Glutamatergic neuron (in vitro differentiated cells): ENCODE data around the gene PTPN20. TPM values are rescaled to one million over a fixed set of nuclear protein-coding genes. Genes with fewer than 3 reads are reported as not detected.
"Not testable (repeated sequence)": the region's sequence is repeated elsewhere in the genome, so short reads cannot be mapped to it uniquely, and the experiment has no call there.

ENCODE experiments used
- DNase-seq: peaks from one replicate; pipeline ENCODE4 v3.0.0; 2022
- H3K27ac Mint-ChIP-seq: one replicate; pipeline ENCODE4 v1.8.0; 2020; ENCODE audit warnings: mild to moderate bottlenecking, mixed read lengths, inconsistent platforms; ENCODE audit not compliant: unreplicated experiment
- H3K27me3 Mint-ChIP-seq: one replicate; pipeline ENCODE4 v1.8.0; 2020; ENCODE audit warnings: mild to moderate bottlenecking, moderate library complexity, mixed read lengths, inconsistent platforms; ENCODE audit not compliant: unreplicated experiment
- H3K36me3 Mint-ChIP-seq: one replicate; pipeline ENCODE4 v1.8.0; 2020; ENCODE audit warnings: mild to moderate bottlenecking, mixed read lengths, inconsistent platforms; ENCODE audit not compliant: unreplicated experiment
- H3K4me1 Mint-ChIP-seq: one replicate; pipeline ENCODE4 v1.8.0; 2020; ENCODE audit warnings: mild to moderate bottlenecking, low read depth, mixed read lengths, inconsistent platforms; ENCODE audit not compliant: unreplicated experiment
- H3K4me3 Mint-ChIP-seq: one replicate; pipeline ENCODE4 v1.8.0; 2020; ENCODE audit warnings: mild to moderate bottlenecking, mixed read lengths, inconsistent platforms; ENCODE audit not compliant: unreplicated experiment
- H3K9me3 Mint-ChIP-seq: one replicate; pipeline ENCODE4 v1.8.0; 2020; ENCODE audit warnings: mild to moderate bottlenecking, moderate library complexity, mixed read lengths, inconsistent platforms; ENCODE audit not compliant: unreplicated experiment
- total RNA-seq: library from RNA; stranded (reverse); fragmentation: NEBNext Ultra II Directional; extraction: Animal tissue kit (Norgen Biotek cat#: 25700); gene quantifications from one replicate; pipeline ENCODE4 v1.2.1, GENCODE V29; 2021; ENCODE audit not compliant: unreplicated experiment
- TF ChIP-seq, protein P1 (sequence below): fragments of 200-600 bp; sonication (generic); IDR thresholded peaks from one replicate; pipeline ENCODE4 v1.5.0; 2021; ENCODE audit not compliant: partially characterized antibody, unreplicated experiment

The PTPN20 gene
- total RNA-seq, 1 donor from 2014 or later: not detected

DNA sequence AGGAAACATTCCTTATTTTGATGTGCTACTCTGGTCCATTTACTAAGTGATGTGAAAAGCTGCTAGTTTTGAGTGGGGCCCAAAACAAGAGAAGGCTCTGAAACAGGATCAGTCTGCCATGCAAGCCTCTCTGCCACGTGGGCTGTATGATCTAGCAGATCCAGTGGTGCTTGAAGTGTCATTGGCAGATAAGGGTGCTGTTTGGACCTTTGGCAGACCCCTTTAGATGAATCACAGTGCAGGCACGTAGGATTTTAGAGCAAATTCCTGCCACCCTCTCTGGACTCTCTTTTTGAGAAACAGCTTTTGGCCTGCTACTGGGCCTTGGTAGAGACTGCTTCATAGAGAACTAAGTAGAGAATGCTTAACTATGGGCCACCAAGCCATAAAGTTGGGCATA lies 69.0 kb downstream of the PTPN20 start:
- H3K4me3 Mint-ChIP-seq, H3K36me3 Mint-ChIP-seq, DNase-seq, H3K9me3 Mint-ChIP-seq, H3K27me3 Mint-ChIP-seq, H3K27ac Mint-ChIP-seq, H3K4me1 Mint-ChIP-seq: not testable (repeated sequence)

DNA sequence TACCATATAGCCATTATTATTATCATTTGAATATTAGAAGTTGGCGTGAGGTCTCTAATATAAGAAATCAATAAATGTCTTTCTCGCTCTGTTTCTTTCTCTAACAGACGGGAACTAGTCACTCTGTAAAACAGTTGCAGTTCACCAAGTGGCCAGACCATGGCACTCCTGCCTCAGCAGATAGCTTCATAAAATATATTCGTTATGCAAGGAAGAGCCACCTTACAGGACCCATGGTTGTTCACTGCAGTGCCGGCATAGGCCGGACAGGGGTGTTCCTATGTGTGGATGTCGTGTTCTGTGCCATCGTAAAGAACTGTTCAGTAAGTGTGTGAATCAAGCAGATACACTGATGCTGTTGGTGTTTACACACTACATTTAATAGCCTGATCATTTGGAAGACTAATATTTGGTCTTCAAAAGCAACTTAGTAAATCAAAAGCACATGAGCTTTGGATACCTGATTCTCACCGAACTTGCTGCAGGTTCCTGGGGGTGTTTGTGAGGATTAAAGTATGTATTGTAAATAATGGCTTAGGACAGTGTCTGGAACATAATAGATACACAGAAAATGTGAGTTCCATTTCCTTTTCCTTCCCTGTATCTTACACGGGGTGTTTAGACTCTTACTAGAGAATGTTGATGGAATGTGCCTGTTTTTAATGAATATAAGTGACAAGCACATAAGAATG lies 76.2 kb downstream of the PTPN20 start:
- H3K27me3 Mint-ChIP-seq, H3K4me3 Mint-ChIP-seq, H3K4me1 Mint-ChIP-seq, H3K36me3 Mint-ChIP-seq, H3K9me3 Mint-ChIP-seq, H3K27ac Mint-ChIP-seq, DNase-seq: not testable (repeated sequence)

DNA sequence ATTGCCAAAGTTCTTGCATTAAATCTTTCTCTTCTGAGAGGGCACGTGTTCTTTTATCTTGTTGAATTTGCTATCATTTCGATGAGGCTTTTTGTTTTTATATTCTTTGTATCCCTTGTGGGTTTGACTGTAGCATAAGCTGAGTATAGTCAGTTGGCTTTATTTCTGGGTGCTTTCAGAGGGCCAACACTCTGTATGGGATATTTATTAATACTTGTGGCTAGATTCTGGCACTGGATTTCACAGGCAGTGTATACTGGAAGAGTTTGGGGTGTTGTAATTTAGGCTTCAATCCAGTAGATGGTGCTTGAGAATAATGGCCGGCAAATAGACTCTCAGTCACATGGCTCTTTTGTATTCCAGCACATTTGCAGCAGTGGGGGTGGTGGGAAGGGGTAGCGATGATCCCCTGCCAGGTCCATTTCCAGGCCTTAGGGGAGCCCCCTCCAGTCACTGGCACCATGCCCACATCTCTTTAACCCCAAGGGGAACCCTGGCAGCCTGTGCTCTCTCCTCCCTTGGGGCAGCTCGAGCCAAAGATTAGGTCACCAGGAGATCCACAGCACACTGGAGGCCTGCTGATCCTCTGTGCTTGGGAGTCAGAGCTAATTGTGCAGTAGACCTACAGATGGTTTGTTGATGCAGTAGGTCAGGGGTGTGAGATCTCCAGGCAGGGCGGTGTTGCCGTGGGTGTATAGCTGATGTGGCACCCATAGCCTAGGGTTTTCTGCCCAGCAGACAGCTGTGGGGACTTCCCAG lies 81.8 kb downstream of the PTPN20 start:
- peak overlapping the region; percentile 40 for H3K27ac Mint-ChIP-seq
- DNase-seq: no peak

DNA sequence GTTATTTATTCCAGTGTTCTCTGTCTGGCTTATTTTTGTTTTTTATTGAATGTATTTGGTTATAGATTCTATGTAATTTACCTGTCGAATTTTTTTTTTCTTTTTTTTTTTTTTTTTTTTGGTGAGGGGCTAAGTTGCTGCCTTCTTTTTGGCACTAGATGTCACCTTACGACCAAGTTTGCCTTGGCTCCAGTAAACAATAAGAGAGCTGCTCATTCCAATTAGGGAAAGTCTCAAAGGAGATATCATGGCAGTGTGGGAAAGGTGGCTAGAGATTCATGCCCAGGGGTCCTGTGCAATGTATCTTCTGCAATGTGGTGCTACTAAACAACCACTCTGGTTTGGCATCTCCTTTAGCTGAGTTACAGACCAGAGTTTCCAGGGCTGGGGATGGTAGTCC lies 84.0 kb downstream of the PTPN20 start:
- TF ChIP-seq, protein P1, sequence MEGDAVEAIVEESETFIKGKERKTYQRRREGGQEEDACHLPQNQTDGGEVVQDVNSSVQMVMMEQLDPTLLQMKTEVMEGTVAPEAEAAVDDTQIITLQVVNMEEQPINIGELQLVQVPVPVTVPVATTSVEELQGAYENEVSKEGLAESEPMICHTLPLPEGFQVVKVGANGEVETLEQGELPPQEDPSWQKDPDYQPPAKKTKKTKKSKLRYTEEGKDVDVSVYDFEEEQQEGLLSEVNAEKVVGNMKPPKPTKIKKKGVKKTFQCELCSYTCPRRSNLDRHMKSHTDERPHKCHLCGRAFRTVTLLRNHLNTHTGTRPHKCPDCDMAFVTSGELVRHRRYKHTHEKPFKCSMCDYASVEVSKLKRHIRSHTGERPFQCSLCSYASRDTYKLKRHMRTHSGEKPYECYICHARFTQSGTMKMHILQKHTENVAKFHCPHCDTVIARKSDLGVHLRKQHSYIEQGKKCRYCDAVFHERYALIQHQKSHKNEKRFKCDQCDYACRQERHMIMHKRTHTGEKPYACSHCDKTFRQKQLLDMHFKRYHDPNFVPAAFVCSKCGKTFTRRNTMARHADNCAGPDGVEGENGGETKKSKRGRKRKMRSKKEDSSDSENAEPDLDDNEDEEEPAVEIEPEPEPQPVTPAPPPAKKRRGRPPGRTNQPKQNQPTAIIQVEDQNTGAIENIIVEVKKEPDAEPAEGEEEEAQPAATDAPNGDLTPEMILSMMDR: no peak
- DNase-seq: no peak
- Mint-ChIP-seq H3K4me3 (no peak overlapping the region), H3K9me3 (no peaks in the 10 kb centered on the region), H3K36me3 (peaks cover 7% of the 10 kb centered on the region), H3K27me3 (peaks cover 2% of the 10 kb centered on the region), H3K4me1 (no peaks in the 10 kb centered on the region), H3K27ac (no peak overlapping the region)

More for the DNA sequence above, 81.8 kb downstream of the PTPN20 start:
- Mint-ChIP-seq H3K4me1 (no peaks in the 10 kb centered on the region), H3K36me3 (peaks cover 7% of the 10 kb centered on the region), H3K27me3 (peaks cover 2% of the 10 kb centered on the region), H3K4me3 (no peak overlapping the region), H3K9me3 (no peaks in the 10 kb centered on the region)
- TF ChIP-seq, protein P1: peak; percentile 61

DNA sequence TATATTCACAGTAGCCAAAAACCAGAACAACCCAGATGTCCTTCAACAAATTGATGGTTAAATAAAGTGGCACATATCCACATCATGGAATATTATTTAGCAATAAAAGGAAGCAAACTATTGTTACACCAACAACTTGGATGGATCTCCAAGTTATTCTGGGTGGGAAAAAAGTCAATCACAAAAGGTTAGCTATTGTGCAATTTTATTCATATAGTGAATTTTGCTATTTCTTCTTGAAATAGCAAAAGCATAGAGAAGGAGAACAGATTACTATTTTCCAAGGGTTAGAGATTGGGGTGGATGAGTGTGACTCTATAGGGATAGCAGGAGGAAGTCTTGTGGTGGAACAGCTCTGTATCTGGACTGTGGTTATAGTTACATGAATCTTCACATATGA lies 87.0 kb downstream of the PTPN20 start:
- no peak overlapping the region for H3K4me3 Mint-ChIP-seq
- no peak overlapping the region for H3K27ac Mint-ChIP-seq
- H3K27me3 Mint-ChIP-seq: no peaks in the 10 kb centered on the region
- TF ChIP-seq, protein P1: no peak
- H3K4me1 Mint-ChIP-seq: no peaks in the 10 kb centered on the region
- peaks cover 7% of the 10 kb centered on the region for H3K36me3 Mint-ChIP-seq
- no peaks in the 10 kb centered on the region for H3K9me3 Mint-ChIP-seq
- no peak for DNase-seq

DNA sequence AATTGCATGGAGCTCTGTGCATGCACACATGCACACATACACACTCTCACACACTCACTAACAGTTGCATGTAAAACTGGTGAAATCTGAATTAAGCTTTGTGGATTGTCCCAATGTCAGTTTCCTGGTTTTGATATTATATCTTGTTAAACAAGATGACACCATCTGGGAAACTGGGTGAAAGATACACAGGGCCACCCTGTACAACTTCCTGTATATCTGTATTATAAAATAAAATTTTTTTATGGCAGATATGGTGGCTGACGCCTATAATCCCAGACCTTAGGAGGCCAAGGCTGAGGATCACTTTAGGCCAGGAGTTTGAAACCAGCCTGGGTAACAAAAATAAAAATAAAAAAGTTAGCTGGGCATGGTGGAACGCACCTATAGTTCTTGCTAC lies 87.4 kb downstream of the PTPN20 start:
- TF ChIP-seq, protein P1: no peak
- Mint-ChIP-seq H3K9me3 (no peaks in the 10 kb centered on the region), H3K36me3 (peaks cover 7% of the 10 kb centered on the region), H3K27me3 (no peaks in the 10 kb centered on the region), H3K4me1 (no peaks in the 10 kb centered on the region), H3K27ac (no peak overlapping the region), H3K4me3 (no peak overlapping the region)
- DNase-seq: no peak
